Nephron progenitor cell (in vitro differentiated cells): ENCODE results near the gene NRROS.

Experiments
- DNase-seq: peaks from one replicate; pipeline ENCODE4 v3.0.0; 2021
- H3K27ac Mint-ChIP-seq: 2 replicates; pipeline ENCODE4 v1.8.0; 2021; ENCODE audit warnings: mild to moderate bottlenecking, moderate library complexity, mixed read lengths
- H3K27me3 Mint-ChIP-seq: 2 replicates; pipeline ENCODE4 v1.8.0; 2021; ENCODE audit warnings: mild to moderate bottlenecking, low read depth, mixed read lengths; ENCODE audit not compliant: poor library complexity
- H3K36me3 Mint-ChIP-seq: 2 replicates; pipeline ENCODE4 v1.8.0; 2021; ENCODE audit warnings: low read depth, mixed read lengths
- H3K4me1 Mint-ChIP-seq: 2 replicates; pipeline ENCODE4 v1.8.0; 2021; ENCODE audit warnings: mixed read lengths
- H3K4me3 Mint-ChIP-seq: 2 replicates; pipeline ENCODE4 v1.8.0; 2021; ENCODE audit warnings: mild to moderate bottlenecking, moderate library complexity, mixed read lengths
- H3K9me3 Mint-ChIP-seq: 2 replicates; pipeline ENCODE4 v1.8.0; 2021; ENCODE audit warnings: mild to moderate bottlenecking, moderate library complexity, mixed read lengths
- TF ChIP-seq, protein P1 (sequence below): fragments of 200-600 bp; sonication (generic); IDR thresholded peaks from 2 replicates; pipeline ENCODE4 v1.5.0; 2021; ENCODE audit warnings: antibody characterized with exemption

Gene NRROS

DNA sequence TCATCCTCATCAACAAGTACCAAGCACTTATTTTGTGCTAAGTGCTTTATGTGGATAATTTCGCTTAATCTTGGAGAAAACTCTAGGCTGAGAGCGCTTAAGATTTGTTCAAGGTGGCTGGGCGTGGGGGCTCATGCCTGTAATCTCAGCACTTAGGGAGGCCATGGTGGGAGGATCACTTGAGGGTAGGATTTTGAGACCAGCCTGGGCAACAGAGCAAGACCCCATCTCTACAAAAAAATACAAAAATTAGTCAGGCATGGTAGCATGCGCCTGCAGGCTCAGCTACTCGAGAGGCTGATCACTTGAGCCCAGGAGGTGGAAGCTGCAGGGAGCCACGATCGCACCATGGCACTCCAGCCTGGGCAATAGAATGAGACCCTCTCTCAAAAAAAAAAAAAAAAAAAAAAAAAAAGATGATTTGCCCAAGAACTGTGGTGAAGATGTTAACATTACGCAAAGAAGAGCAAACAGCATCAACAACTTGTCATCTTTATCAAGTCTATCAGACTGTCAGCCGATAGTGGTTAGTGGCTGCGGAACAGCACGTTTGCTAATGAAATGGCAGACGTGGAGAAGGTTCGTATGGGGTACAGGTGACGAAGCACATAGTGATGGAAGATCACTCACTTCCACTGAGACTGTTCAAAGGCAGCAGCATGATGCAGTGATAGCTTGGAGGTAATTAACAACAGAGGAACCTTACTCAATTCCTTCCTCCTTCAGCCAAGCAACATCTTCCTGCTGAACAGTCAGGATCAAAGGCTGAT is 27.7 kb downstream of the NRROS start:
- DNase-seq = no peak
- no peaks in the 10 kb centered on the region for H3K36me3 Mint-ChIP-seq
- peaks cover 3% of the 10 kb centered on the region for H3K9me3 Mint-ChIP-seq
- peaks cover 11% of the 10 kb centered on the region for H3K27me3 Mint-ChIP-seq
- H3K4me3 Mint-ChIP-seq = no peak overlapping the region
- H3K27ac Mint-ChIP-seq = no peak overlapping the region
- H3K4me1 Mint-ChIP-seq = peaks cover 31% of the 10 kb centered on the region
- TF ChIP-seq, protein P1, sequence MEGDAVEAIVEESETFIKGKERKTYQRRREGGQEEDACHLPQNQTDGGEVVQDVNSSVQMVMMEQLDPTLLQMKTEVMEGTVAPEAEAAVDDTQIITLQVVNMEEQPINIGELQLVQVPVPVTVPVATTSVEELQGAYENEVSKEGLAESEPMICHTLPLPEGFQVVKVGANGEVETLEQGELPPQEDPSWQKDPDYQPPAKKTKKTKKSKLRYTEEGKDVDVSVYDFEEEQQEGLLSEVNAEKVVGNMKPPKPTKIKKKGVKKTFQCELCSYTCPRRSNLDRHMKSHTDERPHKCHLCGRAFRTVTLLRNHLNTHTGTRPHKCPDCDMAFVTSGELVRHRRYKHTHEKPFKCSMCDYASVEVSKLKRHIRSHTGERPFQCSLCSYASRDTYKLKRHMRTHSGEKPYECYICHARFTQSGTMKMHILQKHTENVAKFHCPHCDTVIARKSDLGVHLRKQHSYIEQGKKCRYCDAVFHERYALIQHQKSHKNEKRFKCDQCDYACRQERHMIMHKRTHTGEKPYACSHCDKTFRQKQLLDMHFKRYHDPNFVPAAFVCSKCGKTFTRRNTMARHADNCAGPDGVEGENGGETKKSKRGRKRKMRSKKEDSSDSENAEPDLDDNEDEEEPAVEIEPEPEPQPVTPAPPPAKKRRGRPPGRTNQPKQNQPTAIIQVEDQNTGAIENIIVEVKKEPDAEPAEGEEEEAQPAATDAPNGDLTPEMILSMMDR = no peak

DNA sequence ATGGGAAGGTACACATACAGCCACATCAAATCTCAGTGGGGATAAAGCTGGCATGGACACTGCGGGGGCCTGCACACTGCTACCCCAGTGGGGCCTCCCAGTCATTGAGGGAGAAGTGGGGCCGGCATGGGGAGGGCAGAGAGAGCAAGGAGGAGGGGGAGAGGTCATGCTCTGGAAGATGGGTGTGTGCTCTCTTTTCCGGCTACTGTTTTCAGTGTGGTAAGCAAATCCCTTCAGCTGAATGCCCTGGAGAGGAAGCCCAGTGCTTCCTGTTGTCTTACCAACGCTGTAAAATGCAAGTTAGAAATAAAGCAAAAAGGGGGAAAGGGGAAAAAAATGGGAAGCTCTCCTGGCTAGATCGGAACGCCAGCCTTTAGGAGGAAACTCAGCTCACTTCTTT is 30.8 kb downstream of the NRROS start:
- H3K27ac Mint-ChIP-seq = peak overlapping the region; percentile 68
- H3K36me3 Mint-ChIP-seq = no peaks in the 10 kb centered on the region
- peaks cover 20% of the 10 kb centered on the region for H3K4me1 Mint-ChIP-seq
- no peak for DNase-seq
- peaks cover 3% of the 10 kb centered on the region for H3K9me3 Mint-ChIP-seq
- peaks cover 16% of the 10 kb centered on the region for H3K27me3 Mint-ChIP-seq
- TF ChIP-seq, protein P1 = no peak
- H3K4me3 Mint-ChIP-seq = no peak overlapping the region

DNA sequence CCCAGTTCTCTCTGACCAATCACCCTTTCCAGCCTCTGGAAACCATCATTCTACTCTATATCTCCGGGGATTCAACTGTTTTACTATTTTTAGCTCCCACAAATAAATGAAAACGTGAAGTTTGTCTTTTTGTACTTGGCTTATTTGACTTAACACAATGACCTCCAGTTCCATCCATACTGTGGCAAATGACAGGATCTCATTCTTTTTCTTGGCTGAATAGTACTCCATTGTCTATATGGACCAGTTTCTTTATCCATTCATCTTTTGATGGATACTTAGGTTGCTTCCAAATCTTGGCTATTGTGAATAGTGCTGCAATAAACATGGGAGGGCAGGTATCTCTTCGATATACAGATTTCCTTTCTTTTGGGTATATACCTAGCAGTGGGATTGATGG is 34.1 kb downstream of the NRROS start:
- H3K9me3 Mint-ChIP-seq = peaks cover 3% of the 10 kb centered on the region
- H3K27me3 Mint-ChIP-seq = peaks cover 22% of the 10 kb centered on the region
- no peak for DNase-seq
- no peak overlapping the region for H3K27ac Mint-ChIP-seq
- no peak overlapping the region for H3K4me3 Mint-ChIP-seq
- H3K4me1 Mint-ChIP-seq = peaks cover 8% of the 10 kb centered on the region
- no peaks in the 10 kb centered on the region for H3K36me3 Mint-ChIP-seq
- TF ChIP-seq, protein P1 = no peak

- DNase-seq = no peak
- H3K4me1 Mint-ChIP-seq = no peaks in the 10 kb centered on the region
- H3K36me3 Mint-ChIP-seq = no peaks in the 10 kb centered on the region
- H3K27ac Mint-ChIP-seq = no peak overlapping the region
- peaks cover 13% of the 10 kb centered on the region for H3K27me3 Mint-ChIP-seq
- TF ChIP-seq, protein P1 = no peak
- peaks cover 5% of the 10 kb centered on the region for H3K9me3 Mint-ChIP-seq
- H3K4me3 Mint-ChIP-seq = no peak overlapping the region
Observed at GRCh38 chr3:196677353-196677752, 37.9 kb downstream of the NRROS start.

DNA sequence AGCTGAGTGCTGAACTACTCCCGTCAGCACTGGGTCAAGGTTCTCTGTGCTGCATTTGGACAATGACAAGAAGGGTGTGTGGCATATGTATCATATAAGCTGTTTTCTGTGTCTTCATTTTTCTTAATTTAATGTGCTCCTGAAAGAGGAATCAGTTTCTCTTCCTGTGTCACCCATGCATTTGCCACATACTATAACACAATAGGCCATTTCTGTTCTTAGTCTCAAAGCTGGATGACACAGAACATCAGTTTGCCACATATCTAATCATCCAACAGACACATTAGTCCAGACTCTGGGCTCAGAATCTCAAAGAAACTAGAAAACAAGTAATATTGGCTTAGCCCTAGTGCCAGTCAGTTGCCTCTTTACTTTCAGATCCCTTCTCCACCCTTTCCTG is 38.4 kb downstream of the NRROS start:
- TF ChIP-seq, protein P1 = no peak
- no peak for DNase-seq
- Mint-ChIP-seq H3K27ac (no peak overlapping the region), H3K27me3 (peaks cover 13% of the 10 kb centered on the region), H3K36me3 (no peaks in the 10 kb centered on the region), H3K4me1 (no peaks in the 10 kb centered on the region), H3K4me3 (no peak overlapping the region), H3K9me3 (peaks cover 9% of the 10 kb centered on the region)
